NT2/D1 (cell line): Measurements from ENCODE around the gene TMEM69.

ENCODE experiments used
- SUZ12 ChIP-seq: IDR thresholded peaks from 2 replicates; pipeline ENCODE4 v1.6.1; 2011; ENCODE audit not compliant: insufficient read length, insufficient read depth; ENCODE audit errors: extremely low read depth
- YY1 ChIP-seq: IDR thresholded peaks from 2 replicates; pipeline ENCODE4 v1.6.1; 2011; ENCODE audit not compliant: insufficient read length, insufficient read depth
- ZNF274 ChIP-seq: IDR thresholded peaks from 2 replicates; pipeline ENCODE4 v1.6.1; 2011; ENCODE audit warnings: mild to moderate bottlenecking, low read depth, low read length

GRCh38 chr1:45739137-45739536, 51.2 kb downstream of the TMEM69 start:
- TF ChIP-seq ZNF274 (no peak), YY1 (no peak), SUZ12 (no peak)
